Measurements from ENCODE around the gene OMP. TPM values are rescaled to one million over a fixed set of nuclear protein-coding genes. Genes with fewer than 3 reads are reported as not detected.

The OMP gene
- total and polyA plus RNA-seq, 2 donors (not counting 1 experiment from before 2014, with no cell fraction given), result not detected

DNA sequence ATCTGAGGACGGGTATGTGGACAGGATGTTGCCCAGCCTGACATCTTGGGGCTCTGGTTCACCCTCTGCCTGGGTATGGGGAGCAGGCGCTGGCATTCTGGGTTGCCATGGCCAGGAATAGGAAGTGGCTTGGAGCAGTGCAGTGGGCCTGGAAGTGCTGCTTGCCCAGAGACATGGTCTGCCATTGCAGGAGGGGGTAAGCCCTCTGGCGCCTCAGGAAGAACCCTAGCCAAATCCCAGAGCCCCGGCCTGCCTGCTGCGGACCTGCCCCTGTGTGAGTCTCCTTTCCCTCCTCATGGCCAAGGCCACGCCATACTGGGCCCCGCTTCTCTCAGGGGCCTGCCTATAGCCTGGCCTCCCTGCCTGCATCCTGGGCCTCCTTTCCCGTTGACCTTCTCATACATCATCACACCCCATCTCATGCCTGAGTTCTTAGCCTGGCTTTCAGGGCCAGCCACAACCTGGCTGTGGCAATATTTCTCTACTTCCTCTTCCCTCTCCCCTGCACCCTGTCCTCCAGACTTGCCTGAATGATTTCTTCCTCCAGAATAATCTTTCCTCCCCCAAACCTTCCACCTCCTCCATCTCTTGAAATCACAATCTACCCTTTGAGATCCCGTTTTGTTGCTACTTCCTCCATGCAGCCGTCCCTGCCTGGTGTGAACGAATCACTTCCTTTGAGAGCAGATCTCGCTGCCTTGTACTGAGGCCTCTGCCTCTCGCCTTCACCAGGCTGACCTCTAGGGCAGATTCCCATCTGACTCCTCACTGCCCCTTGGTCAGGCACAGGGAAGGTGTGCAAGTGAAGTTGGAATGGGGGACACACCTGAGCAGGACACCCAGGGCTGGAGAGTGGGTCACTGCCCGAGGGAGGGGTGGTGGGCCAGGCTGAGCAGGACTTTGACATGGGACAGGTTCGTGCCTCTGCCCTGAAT lies 30.7 kb upstream of the OMP start:
- no peak overlapping the region for H3K27ac ChIP-seq (ENCODE audit: low read length in 2 of 2)
- no peak overlapping the region for H3K4me2 ChIP-seq (replicated peaks; ENCODE audit: low read depth, low read length, poor library complexity, severe bottlenecking)
- Mint-ChIP-seq H3K27ac (no peak overlapping the region), H3K4me3 (no peak overlapping the region), H3K4me1 (peaks cover 10% of the 10 kb centered on the region), H3K27me3 (peaks cover 7% of the 10 kb centered on the region), H3K9me3 (ENCODE audit: insufficient read depth) (no peaks in the 10 kb centered on the region)
- H4K20me1 ChIP-seq (ENCODE audit: control insufficient read depth, insufficient read depth, low read length, poor library complexity, severe bottlenecking), result no peaks in the 10 kb centered on the region
- H3K36me3 ChIP-seq (replicated peaks in 1 of 2; ENCODE audit: control extremely low read depth in 1 of 2, control insufficient read depth in 1 of 2, extremely low read depth in 1 of 2, insufficient read depth in 2 of 2, low read length in 1 of 2), result no peaks in the 10 kb centered on the region
- H3K9ac ChIP-seq (ENCODE audit: low read length), result no peak overlapping the region
- DNase-seq, result no peak
- no peak for TF ChIP-seq EZH2 (IDR thresholded peaks at IDR 0.05; ENCODE audit: borderline replicate concordance, insufficient read depth, low read depth, low read length, poor library complexity, severe bottlenecking)
- TF ChIP-seq, protein P1, sequence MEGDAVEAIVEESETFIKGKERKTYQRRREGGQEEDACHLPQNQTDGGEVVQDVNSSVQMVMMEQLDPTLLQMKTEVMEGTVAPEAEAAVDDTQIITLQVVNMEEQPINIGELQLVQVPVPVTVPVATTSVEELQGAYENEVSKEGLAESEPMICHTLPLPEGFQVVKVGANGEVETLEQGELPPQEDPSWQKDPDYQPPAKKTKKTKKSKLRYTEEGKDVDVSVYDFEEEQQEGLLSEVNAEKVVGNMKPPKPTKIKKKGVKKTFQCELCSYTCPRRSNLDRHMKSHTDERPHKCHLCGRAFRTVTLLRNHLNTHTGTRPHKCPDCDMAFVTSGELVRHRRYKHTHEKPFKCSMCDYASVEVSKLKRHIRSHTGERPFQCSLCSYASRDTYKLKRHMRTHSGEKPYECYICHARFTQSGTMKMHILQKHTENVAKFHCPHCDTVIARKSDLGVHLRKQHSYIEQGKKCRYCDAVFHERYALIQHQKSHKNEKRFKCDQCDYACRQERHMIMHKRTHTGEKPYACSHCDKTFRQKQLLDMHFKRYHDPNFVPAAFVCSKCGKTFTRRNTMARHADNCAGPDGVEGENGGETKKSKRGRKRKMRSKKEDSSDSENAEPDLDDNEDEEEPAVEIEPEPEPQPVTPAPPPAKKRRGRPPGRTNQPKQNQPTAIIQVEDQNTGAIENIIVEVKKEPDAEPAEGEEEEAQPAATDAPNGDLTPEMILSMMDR (IDR thresholded peaks at IDR 0.05), result no peak
- intact Hi-C loops (cut with micrococcal nuclease), result no loop called here
- ChIA-PET CTCF (no interaction called here), POLR2A (no interaction called here)
- no peaks in the 10 kb centered on the region for H3K79me2 ChIP-seq (ENCODE audit: control insufficient read depth, insufficient read depth, low read length)
- no peaks in the 10 kb centered on the region for H3K9me3 ChIP-seq (ENCODE audit: control extremely low read depth in 1 of 3, control insufficient read depth in 2 of 3, insufficient read depth in 1 of 3, low read length in 2 of 3)
- peak overlapping the region; percentile 39 for H2AFZ ChIP-seq (ENCODE audit: insufficient read depth, low read depth, low read length, poor library complexity, severe bottlenecking)
- H3K4me3 ChIP-seq (ENCODE audit: control extremely low read depth in 1 of 5, extremely low read depth in 1 of 5, insufficient read depth in 1 of 5, low read depth in 2 of 5, low read length in 4 of 5), result no peak overlapping the region
- H3K4me1 ChIP-seq (ENCODE audit: control insufficient read depth in 2 of 2, insufficient read depth in 2 of 2, low read length in 2 of 2), result peaks cover 5 to 15% of the 10 kb centered on the region in 2 donors
- peaks cover 0 to 3% (median 0%) of the 10 kb centered on the region in 4 experiments for H3K27me3 ChIP-seq (replicated peaks in 1 of 4; ENCODE audit: control extremely low read depth in 1 of 4, control insufficient read depth in 3 of 4, insufficient read depth in 4 of 4, low read length in 3 of 4)
- 63% methylated on average over 14 of the region's 15 CpGs for WGBS (ENCODE audit: insufficient coverage)
- no peak for ATAC-seq (ENCODE audit: low read depth)

DNA sequence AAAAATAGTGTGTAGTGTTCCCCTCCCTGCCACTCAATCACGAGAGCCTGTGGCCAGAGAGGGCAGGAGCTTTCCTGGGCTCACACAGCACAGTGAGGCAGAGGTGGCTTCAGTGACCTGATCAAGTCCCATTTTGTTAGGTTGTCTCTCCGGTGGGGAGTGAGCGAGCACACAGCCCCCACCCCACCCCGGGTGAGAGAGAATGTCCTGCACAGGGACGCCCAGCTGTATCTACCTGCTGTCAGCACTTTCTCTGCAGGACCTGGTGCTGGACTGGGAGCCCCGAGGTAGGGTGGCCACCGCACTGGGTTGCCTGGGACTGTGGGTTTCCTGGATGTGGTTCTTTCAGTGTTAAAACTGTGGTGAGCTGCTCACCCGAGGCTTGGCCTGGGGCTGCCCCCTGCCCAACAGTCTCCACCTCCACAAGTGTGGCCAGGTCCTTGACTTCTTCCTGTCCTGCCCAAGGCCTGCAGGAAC lies 29.8 kb upstream of the OMP start:
- Histone ChIP-seq H3K27ac (ENCODE audit: low read length in 2 of 2) (no peak overlapping the region), H3K9me3 (ENCODE audit: control extremely low read depth in 1 of 3, control insufficient read depth in 2 of 3, insufficient read depth in 1 of 3, low read length in 2 of 3) (no peaks in the 10 kb centered on the region), H3K79me2 (ENCODE audit: control insufficient read depth, insufficient read depth, low read length) (no peaks in the 10 kb centered on the region), H3K4me1 (ENCODE audit: control insufficient read depth in 2 of 2, insufficient read depth in 2 of 2, low read length in 2 of 2) (peaks cover 0 to 6% of the 10 kb centered on the region in 2 donors), H2AFZ (ENCODE audit: insufficient read depth, low read depth, low read length, poor library complexity, severe bottlenecking) (no peak overlapping the region), H3K9ac (ENCODE audit: low read length) (no peak overlapping the region), H3K27me3 (replicated peaks in 1 of 4; ENCODE audit: control extremely low read depth in 1 of 4, control insufficient read depth in 3 of 4, insufficient read depth in 4 of 4, low read length in 3 of 4) (no peaks in the 10 kb centered on the region), H3K4me3 (ENCODE audit: control extremely low read depth in 1 of 5, extremely low read depth in 1 of 5, insufficient read depth in 1 of 5, low read depth in 2 of 5, low read length in 4 of 5) (no peak overlapping the region), H3K36me3 (replicated peaks in 1 of 2; ENCODE audit: control extremely low read depth in 1 of 2, control insufficient read depth in 1 of 2, extremely low read depth in 1 of 2, insufficient read depth in 2 of 2, low read length in 1 of 2) (no peaks in the 10 kb centered on the region), H4K20me1 (ENCODE audit: control insufficient read depth, insufficient read depth, low read length, poor library complexity, severe bottlenecking) (no peaks in the 10 kb centered on the region), H3K4me2 (replicated peaks; ENCODE audit: low read depth, low read length, poor library complexity, severe bottlenecking) (no peak overlapping the region)
- no peak overlapping the region for H3K4me3 Mint-ChIP-seq
- no peak for TF ChIP-seq EZH2 (IDR thresholded peaks at IDR 0.05; ENCODE audit: borderline replicate concordance, insufficient read depth, low read depth, low read length, poor library complexity, severe bottlenecking)
- TF ChIP-seq, protein P1 (IDR thresholded peaks at IDR 0.05), result no peak
- ChIA-PET CTCF (no interaction called here), POLR2A (no interaction called here)
- peaks cover 5% of the 10 kb centered on the region for H3K4me1 Mint-ChIP-seq
- DNase-seq, result no peak
- WGBS (ENCODE audit: insufficient coverage), result 68% methylated on average over 7 of the region's 8 CpGs
- ATAC-seq (ENCODE audit: low read depth), result no peak
- intact Hi-C loops (cut with micrococcal nuclease), result no loop called here
- H3K27me3 Mint-ChIP-seq, result peaks cover 7% of the 10 kb centered on the region
- H3K27ac Mint-ChIP-seq, result no peak overlapping the region
- no peaks in the 10 kb centered on the region for H3K9me3 Mint-ChIP-seq (ENCODE audit: insufficient read depth)
